ENCODE results near the gene TIMM17A. TPM values are rescaled to one million over a fixed set of nuclear protein-coding genes. Genes with fewer than 3 reads are reported as not detected.
"Not testable (repeated sequence)": the region's sequence is repeated elsewhere in the genome, so short reads cannot be mapped to it uniquely, and the experiment has no call there.

Gene TIMM17A
- total and polyA plus RNA-seq, 2 donors from 2014 or later: 40.8 to 73.2 TPM

DNA sequence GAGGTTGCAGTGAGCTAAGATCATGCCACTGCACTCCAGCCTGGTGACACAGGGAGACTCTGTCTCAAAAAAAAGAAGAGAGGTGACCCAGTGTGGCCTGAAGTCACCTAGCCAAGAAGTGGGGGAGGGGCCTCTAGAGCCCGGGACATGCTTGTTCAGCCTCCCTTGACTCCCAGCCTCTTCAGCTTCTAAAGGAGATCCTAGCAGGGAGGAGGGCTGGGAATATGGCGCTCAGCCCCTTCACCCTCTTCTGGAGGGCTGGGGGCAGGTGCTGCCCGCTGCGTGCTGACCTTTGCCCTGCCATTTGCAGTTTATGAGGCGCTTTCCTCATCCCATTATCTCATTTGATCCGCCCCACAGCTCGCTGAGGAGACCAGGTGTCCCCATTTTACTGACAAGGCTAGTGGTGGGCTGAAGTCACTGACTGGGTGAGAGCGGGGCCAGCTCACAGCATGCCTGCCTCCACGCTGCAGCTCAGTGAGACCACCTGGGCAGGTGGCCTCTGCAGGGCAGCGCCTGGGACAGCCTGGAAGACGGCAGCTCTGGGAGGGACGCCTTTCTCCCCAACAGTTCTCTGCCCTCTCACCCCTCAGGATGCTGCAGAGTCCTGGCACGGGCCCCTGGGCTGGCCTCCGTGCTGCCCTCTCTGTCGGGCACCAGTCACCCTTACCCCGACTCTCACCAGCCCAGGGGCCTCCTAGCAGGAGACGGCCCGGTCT, 62.6 kb downstream of the TIMM17A start:
- FAIRE-seq (no peak), DNase-seq (peak in 4 of 5 donors; percentile 26 to 82 (median 46))
- intact Hi-C loops (cut with DNase I): no loop called here
- TF ChIP-seq, protein P1, sequence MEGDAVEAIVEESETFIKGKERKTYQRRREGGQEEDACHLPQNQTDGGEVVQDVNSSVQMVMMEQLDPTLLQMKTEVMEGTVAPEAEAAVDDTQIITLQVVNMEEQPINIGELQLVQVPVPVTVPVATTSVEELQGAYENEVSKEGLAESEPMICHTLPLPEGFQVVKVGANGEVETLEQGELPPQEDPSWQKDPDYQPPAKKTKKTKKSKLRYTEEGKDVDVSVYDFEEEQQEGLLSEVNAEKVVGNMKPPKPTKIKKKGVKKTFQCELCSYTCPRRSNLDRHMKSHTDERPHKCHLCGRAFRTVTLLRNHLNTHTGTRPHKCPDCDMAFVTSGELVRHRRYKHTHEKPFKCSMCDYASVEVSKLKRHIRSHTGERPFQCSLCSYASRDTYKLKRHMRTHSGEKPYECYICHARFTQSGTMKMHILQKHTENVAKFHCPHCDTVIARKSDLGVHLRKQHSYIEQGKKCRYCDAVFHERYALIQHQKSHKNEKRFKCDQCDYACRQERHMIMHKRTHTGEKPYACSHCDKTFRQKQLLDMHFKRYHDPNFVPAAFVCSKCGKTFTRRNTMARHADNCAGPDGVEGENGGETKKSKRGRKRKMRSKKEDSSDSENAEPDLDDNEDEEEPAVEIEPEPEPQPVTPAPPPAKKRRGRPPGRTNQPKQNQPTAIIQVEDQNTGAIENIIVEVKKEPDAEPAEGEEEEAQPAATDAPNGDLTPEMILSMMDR (IDR thresholded peaks at IDR 0.05; ENCODE audit: borderline replicate concordance, extremely low read depth, insufficient read depth): no peak
- Histone ChIP-seq H3K9ac (ENCODE audit: low read length in 3 of 3) (no peak overlapping the region), H3K4me3 (ENCODE audit: low read length in 3 of 3) (no peak overlapping the region), H3K27ac (ENCODE audit: low read depth in 2 of 2, low read length in 2 of 2) (peak overlapping the region; percentile 12 to 88), H3K9me3 (ENCODE audit: control insufficient read depth in 2 of 3, insufficient read depth in 1 of 3, low read length in 3 of 3) (no peaks in the 10 kb centered on the region), H3K4me1 (ENCODE audit: control insufficient read depth in 2 of 3, insufficient read depth in 2 of 3, low read depth in 1 of 3, low read length in 3 of 3) (peaks cover 2 to 20% (median 5%) of the 10 kb centered on the region in 3 donors), H3K27me3 (ENCODE audit: control insufficient read depth, insufficient read depth, low read length) (no peaks in the 10 kb centered on the region), H3K36me3 (ENCODE audit: control insufficient read depth in 2 of 3, insufficient read depth in 3 of 3, low read length in 3 of 3) (peaks cover 0 to 20% (median 7%) of the 10 kb centered on the region in 3 donors)

DNA sequence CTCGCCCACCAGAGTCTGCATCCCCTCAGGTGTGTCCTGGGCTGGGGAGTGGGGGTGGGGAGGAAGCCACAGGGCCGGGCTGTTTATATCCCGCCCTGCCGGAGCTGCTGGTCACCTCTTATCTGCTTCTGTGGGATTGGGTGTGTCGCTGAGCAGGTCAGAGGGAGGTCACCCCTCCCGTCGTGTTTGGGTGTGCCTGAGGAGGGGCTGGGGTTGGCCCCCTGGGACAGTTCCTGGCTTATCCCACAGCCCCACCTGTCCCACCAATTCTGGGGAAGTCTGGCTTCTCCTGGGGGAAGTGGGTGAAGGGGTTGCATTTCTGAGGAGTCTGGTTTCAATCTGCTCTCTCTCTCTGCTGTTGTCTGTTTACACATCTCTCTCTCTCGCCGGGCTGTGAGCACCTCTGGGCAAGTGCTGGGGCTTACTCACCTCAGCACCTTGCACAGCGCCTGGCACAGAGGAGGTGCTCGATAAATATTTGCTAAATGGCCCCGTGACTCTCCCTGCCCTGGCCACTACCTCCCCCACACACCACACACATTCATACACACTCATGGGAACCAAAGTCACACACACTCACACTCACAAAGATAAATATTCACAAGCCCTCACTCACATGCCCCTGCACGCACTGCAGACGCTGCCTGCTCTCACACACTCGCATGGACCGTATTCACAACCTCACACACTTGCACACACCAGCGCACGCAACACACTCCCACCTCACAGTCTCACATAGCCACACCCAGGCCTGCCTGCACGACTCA, 63.3 kb downstream of the TIMM17A start:
- intact Hi-C loops (cut with DNase I): no loop called here
- H3K27ac ChIP-seq (ENCODE audit: low read depth in 2 of 2, low read length in 2 of 2): peak overlapping the region; percentile 12 to 88
- TF ChIP-seq, protein P1 (IDR thresholded peaks at IDR 0.05; ENCODE audit: borderline replicate concordance, extremely low read depth, insufficient read depth): no peak
- peak overlapping the region in 1 of 3 donors; percentile 7 for H3K4me3 ChIP-seq (ENCODE audit: low read length in 3 of 3)
- no peaks in the 10 kb centered on the region for H3K27me3 ChIP-seq (ENCODE audit: control insufficient read depth, insufficient read depth, low read length)
- FAIRE-seq (no peak), DNase-seq (peak; percentile 53 to 89 (median 58))
- no peaks in the 10 kb centered on the region for H3K9me3 ChIP-seq (ENCODE audit: control insufficient read depth in 2 of 3, insufficient read depth in 1 of 3, low read length in 3 of 3)
- H3K4me1 ChIP-seq (ENCODE audit: control insufficient read depth in 2 of 3, insufficient read depth in 2 of 3, low read depth in 1 of 3, low read length in 3 of 3): peaks cover 2 to 20% (median 5%) of the 10 kb centered on the region in 3 donors
- no peak overlapping the region for H3K9ac ChIP-seq (ENCODE audit: low read length in 3 of 3)
- H3K36me3 ChIP-seq (ENCODE audit: control insufficient read depth in 2 of 3, insufficient read depth in 3 of 3, low read length in 3 of 3): peaks cover 0 to 20% (median 7%) of the 10 kb centered on the region in 3 donors

DNA sequence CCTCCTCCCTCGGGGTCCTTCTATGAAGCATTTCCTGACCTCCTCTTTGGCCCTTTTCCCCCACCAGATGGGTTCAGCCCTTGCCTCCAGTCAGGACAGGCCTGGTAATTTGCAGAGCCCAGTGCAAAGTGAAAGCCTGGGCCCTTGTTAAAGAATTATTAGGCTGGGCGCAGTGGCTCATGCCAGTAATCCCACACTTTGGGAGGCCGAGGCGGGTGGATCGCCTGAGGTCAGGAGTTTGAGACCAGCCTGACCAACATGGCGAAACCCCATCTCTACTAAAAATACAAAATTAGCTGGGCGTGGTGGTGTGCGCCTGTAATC, 63.9 kb downstream of the TIMM17A start:
- H3K27me3 ChIP-seq (ENCODE audit: control insufficient read depth, insufficient read depth, low read length); FAIRE-seq; H3K9me3 ChIP-seq (ENCODE audit: control insufficient read depth in 2 of 3, insufficient read depth in 1 of 3, low read length in 3 of 3); H3K4me3 ChIP-seq (ENCODE audit: low read length in 3 of 3); DNase-seq; H3K9ac ChIP-seq (ENCODE audit: low read length in 3 of 3); intact Hi-C loops (cut with DNase I): not testable (repeated sequence)
- Histone ChIP-seq H3K36me3 (ENCODE audit: control insufficient read depth in 2 of 3, insufficient read depth in 3 of 3, low read length in 3 of 3) (peaks cover 0 to 15% (median 3%) of the 10 kb centered on the region in 3 donors), H3K27ac (ENCODE audit: low read depth in 2 of 2, low read length in 2 of 2) (peak overlapping the region; percentile 12 to 85), H3K4me1 (ENCODE audit: control insufficient read depth in 2 of 3, insufficient read depth in 2 of 3, low read depth in 1 of 3, low read length in 3 of 3) (peaks cover 2 to 20% (median 5%) of the 10 kb centered on the region in 3 donors)

Small RNA genes lying within 50 kb of the gene (microRNA-seq; reads per million reads assigned to microRNA genes)
- gene MIR6740: not detected

Other genes with a start within 250 kb of the TIMM17A start
- 39.7 TPM for gene IPO9, start 126.3 kb upstream of the TIMM17A start, total RNA-seq
- 21.6 TPM for gene IPO9, start 126.3 kb upstream of the TIMM17A start, polyA plus RNA-seq (ENCODE audit: insufficient read depth, low read depth, low replicate concordance)
- gene SHISA4, start 66.6 kb upstream of the TIMM17A start, total RNA-seq: 10.4 TPM
- gene SHISA4, start 66.6 kb upstream of the TIMM17A start, polyA plus RNA-seq (ENCODE audit: insufficient read depth, low read depth, low replicate concordance): 37.6 TPM
- gene LMOD1, start 9.0 kb upstream of the TIMM17A start, total RNA-seq: 33.3 TPM
- 9.5 TPM for gene LMOD1, start 9.0 kb upstream of the TIMM17A start, polyA plus RNA-seq (ENCODE audit: insufficient read depth, low read depth, low replicate concordance)
- 54.6 TPM for gene RNPEP, start 27.1 kb downstream of the TIMM17A start, total RNA-seq
- gene RNPEP, start 27.1 kb downstream of the TIMM17A start, polyA plus RNA-seq (ENCODE audit: insufficient read depth, low read depth, low replicate concordance): 48.7 TPM
- 400 TPM for gene ELF3, start 55.1 kb downstream of the TIMM17A start, total RNA-seq
- gene ELF3, start 55.1 kb downstream of the TIMM17A start, polyA plus RNA-seq (ENCODE audit: insufficient read depth, low read depth, low replicate concordance): 81.8 TPM
- gene GPR37L1, start 167.4 kb downstream of the TIMM17A start, total RNA-seq: 0.13 TPM
- not detected for gene GPR37L1, start 167.4 kb downstream of the TIMM17A start, polyA plus RNA-seq (ENCODE audit: insufficient read depth, low read depth, low replicate concordance)
- gene ARL8A, start 189.2 kb downstream of the TIMM17A start, total RNA-seq: 72.2 TPM
- gene ARL8A, start 189.2 kb downstream of the TIMM17A start, polyA plus RNA-seq (ENCODE audit: insufficient read depth, low read depth, low replicate concordance): 60.8 TPM
- gene PTPN7, start 205.1 kb downstream of the TIMM17A start, total RNA-seq: 5.5 TPM
- 3.5 TPM for gene PTPN7, start 205.1 kb downstream of the TIMM17A start, polyA plus RNA-seq (ENCODE audit: insufficient read depth, low read depth, low replicate concordance)
- gene LGR6, start 238.3 kb downstream of the TIMM17A start, total RNA-seq: 4.1 TPM
- gene LGR6, start 238.3 kb downstream of the TIMM17A start, polyA plus RNA-seq (ENCODE audit: insufficient read depth, low read depth, low replicate concordance): 1.8 TPM

Data from kidney (tissue), 14 donors.